B cell (primary cell): ENCODE measurements around the gene SGCD. TPM values are rescaled to one million over a fixed set of nuclear protein-coding genes. Genes with fewer than 3 reads are reported as not detected.

Source experiments
- ATAC-seq: fragments of 200-7000 bp; cut with Tn5 transposase; one replicate; pipeline ENCODE4 v1.10.0; 2021; ENCODE audit warnings: low read depth, mild to moderate bottlenecking, moderate number of reproducible peaks, moderate library complexity
- CTCF ChIA-PET: fragments of 350-600 bp; sonication (Branson Sonifier 250); formaldehyde crosslinking; loops from one replicate; lab custom pipeline; 2021; ENCODE audit warnings: antibody characterized with exemption, inconsistent platforms; lab: Charles Lee
- POLR2A ChIA-PET: fragments of 350-600 bp; sonication (Branson Sonifier 250); formaldehyde crosslinking; loops from one replicate; lab custom pipeline; 2021; ENCODE audit warnings: antibody characterized with exemption; lab: Charles Lee
- DNase-seq: peaks from one replicate; pipeline ENCODE4 v3.0.0; 2013
- H2AFZ ChIP-seq: 2 replicates; pipeline ENCODE4 v1.6.1; 2012; ENCODE audit warnings: mild to moderate bottlenecking, low read depth, low read length; ENCODE audit not compliant: insufficient read depth, poor library complexity, severe bottlenecking
- H3K27ac ChIP-seq, 2 donors: 1 replicate in 1 of 2; 2 replicates in 1 of 2; pipeline ENCODE4 v1.5.1; 2012 to 2013; ENCODE audit warnings: low read length in 2 of 2, mild to moderate bottlenecking in 2 of 2, moderate library complexity in 1 of 2
- H3K27me3 ChIP-seq, 4 experiments: fragments of 200-600 bp in 1 of 4; sonication (generic) in 1 of 4; replicated peaks in 1 of 4; 1 replicate in 2 of 4; 2 replicates in 2 of 4; pipeline versions ENCODE4 v1.6.1 to v1.7.0; 2013 to 2016; ENCODE audit warnings: low read length in 3 of 4, mild to moderate bottlenecking in 2 of 4, mixed read lengths in 1 of 4, moderate library complexity in 1 of 4; ENCODE audit not compliant: insufficient read depth in 4 of 4, control insufficient read depth in 3 of 4; ENCODE audit errors: control extremely low read depth in 1 of 4
- H3K36me3 ChIP-seq, 2 experiments: replicated peaks in 1 of 2; 1 replicate in 1 of 2; 2 replicates in 1 of 2; pipeline versions ENCODE4 v1.6.1 to v1.7.1; 2013; ENCODE audit warnings: low read length in 1 of 2; ENCODE audit not compliant: insufficient read depth in 2 of 2, control insufficient read depth in 1 of 2; ENCODE audit errors: control extremely low read depth in 1 of 2, extremely low read depth in 1 of 2
- H3K4me1 ChIP-seq, 2 donors: fragments of 200-600 bp in 1 of 2; sonication (generic) in 1 of 2; 1 replicate in 1 of 2; 2 replicates in 1 of 2; pipeline versions ENCODE4 v1.5.1 to v1.6.1; 2013 to 2017; ENCODE audit warnings: low read length in 2 of 2; ENCODE audit not compliant: control insufficient read depth in 2 of 2, insufficient read depth in 2 of 2
- H3K4me2 ChIP-seq: replicated peaks from 2 replicates; pipeline ENCODE3; 2012; ENCODE audit warnings: mild to moderate bottlenecking, low read depth, low read length; ENCODE audit not compliant: poor library complexity, severe bottlenecking
- H3K4me3 ChIP-seq, 5 experiments: fragments of 200-600 bp in 1 of 5; sonication (generic) in 1 of 5; 1 replicate in 3 of 5; 2 replicates in 2 of 5; pipeline versions ENCODE4 v1.5.1 to v1.7.0; 2011 to 2016; ENCODE audit warnings: low read length in 4 of 5, mild to moderate bottlenecking in 4 of 5, low read depth in 2 of 5, control low read depth in 1 of 5, moderate library complexity in 1 of 5; ENCODE audit not compliant: insufficient read depth in 1 of 5; ENCODE audit errors: control extremely low read depth in 1 of 5, extremely low read depth in 1 of 5
- H3K79me2 ChIP-seq: fragments of 200-600 bp; sonication (generic); one replicate; pipeline ENCODE4 v1.6.0; 2016; ENCODE audit warnings: low read length; ENCODE audit not compliant: control insufficient read depth, insufficient read depth
- H3K9ac ChIP-seq: fragments of 200-600 bp; sonication (generic); 2 replicates; pipeline ENCODE4 v1.6.1; 2017; ENCODE audit warnings: mild to moderate bottlenecking, low read length, moderate library complexity
- H3K9me3 ChIP-seq, 3 donors: one replicate each; pipeline versions ENCODE4 v1.6.1 to v1.7.1; 2013; ENCODE audit warnings: low read length in 2 of 3; ENCODE audit not compliant: control insufficient read depth in 2 of 3, insufficient read depth in 1 of 3; ENCODE audit errors: control extremely low read depth in 1 of 3
- H4K20me1 ChIP-seq: 2 replicates; pipeline ENCODE4 v1.6.0; 2012; ENCODE audit warnings: mild to moderate bottlenecking, low read length; ENCODE audit not compliant: insufficient read depth, control insufficient read depth, poor library complexity, severe bottlenecking
- H3K27ac Mint-ChIP-seq: one replicate; pipeline ENCODE4 v1.8.0; 2021; ENCODE audit warnings: mixed read lengths
- H3K27me3 Mint-ChIP-seq: one replicate; pipeline ENCODE4 v1.8.0; 2021; ENCODE audit warnings: mixed read lengths
- H3K4me1 Mint-ChIP-seq: one replicate; pipeline ENCODE4 v1.8.0; 2021; ENCODE audit warnings: mixed read lengths
- H3K4me3 Mint-ChIP-seq: one replicate; pipeline ENCODE4 v1.8.0; 2021; ENCODE audit warnings: mixed read lengths
- H3K9me3 Mint-ChIP-seq: one replicate; pipeline ENCODE4 v1.8.0; 2022; ENCODE audit warnings: mixed read lengths; ENCODE audit not compliant: insufficient read depth
- EZH2 ChIP-seq: IDR thresholded peaks from 2 replicates; pipeline ENCODE4 v1.6.1; 2012; ENCODE audit warnings: borderline replicate concordance, low read depth, mild to moderate bottlenecking, moderate library complexity, low read length; ENCODE audit not compliant: insufficient read depth, poor library complexity, severe bottlenecking
- WGBS: methylation state at CpG from one replicate; pipeline ENCODE4 v1.1.5; 2013; ENCODE audit warnings: missing lambda C conversion rate; ENCODE audit not compliant: insufficient coverage; 5-methylcytosine and 5-hydroxymethylcytosine counted together
- intact Hi-C: fragments of 100-400 bp; cut with micrococcal nuclease; formaldehyde crosslinking; loops from one replicate; pipeline ENCODE4 v1.10.0; 2022
- polyA plus RNA-seq: library from polyadenylated mRNA; depleted of rRNA; stranded (reverse); fragments of >200 nt; gene quantifications from 2 replicates; pipeline ENCODE4 v1.2.3, GENCODE V29; 2012
- total RNA-seq, 2 donors: library from RNA; stranded (reverse); fragments of 120-200 nt in 1 of 2; gene quantifications; 1 replicate in 1 of 2; 2 replicates in 1 of 2; pipeline versions ENCODE4 v1.2.3 to v1.2.4, GENCODE V29; 2013 to 2022
- TF ChIP-seq, protein P1 (sequence below): fragments of 200-600 bp; IDR thresholded peaks from one replicate; pipeline ENCODE4 v1.8.0; 2022; ENCODE audit warnings: antibody characterized with exemption, mild to moderate bottlenecking

SGCD gene
- total and polyA plus RNA-seq, 2 donors (not counting 1 experiment from before 2014, with no cell fraction given) = not detected

DNA sequence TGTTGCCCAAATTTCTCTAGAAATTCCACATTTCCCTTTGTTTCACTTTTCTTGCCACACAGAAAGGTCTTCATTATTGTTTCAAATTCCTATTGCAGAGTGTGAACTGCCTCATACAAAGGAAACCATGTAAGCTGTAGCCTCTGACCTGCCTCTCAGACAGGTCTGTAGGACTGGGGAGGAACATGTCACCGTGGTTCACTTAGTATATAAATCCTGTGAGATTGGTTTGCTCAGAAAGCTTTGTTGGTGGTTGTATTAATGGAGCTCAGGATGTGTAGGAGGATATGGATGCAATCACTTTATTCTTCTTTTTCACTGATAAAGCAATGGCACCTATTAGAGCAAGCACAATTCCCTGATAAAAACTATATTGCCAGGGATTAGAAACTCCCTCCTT lies 4.2 kb downstream of the SGCD start:
- intact Hi-C loops = no loop called here
- no CpG with 5 or more reads among the region's 1 CpG for WGBS
- no peak overlapping the region for H3K27ac Mint-ChIP-seq
- ATAC-seq (no peak), DNase-seq (no peak)
- ChIA-PET POLR2A (no interaction called here), CTCF (no interaction called here)
- H3K79me2 ChIP-seq = no peaks in the 10 kb centered on the region
- no peaks in the 10 kb centered on the region for H3K27me3 ChIP-seq
- H2AFZ ChIP-seq = no peak overlapping the region
- H3K4me1 Mint-ChIP-seq = no peaks in the 10 kb centered on the region
- H4K20me1 ChIP-seq = no peaks in the 10 kb centered on the region
- no peaks in the 10 kb centered on the region for H3K4me1 ChIP-seq
- no peaks in the 10 kb centered on the region for H3K9me3 ChIP-seq
- no peaks in the 10 kb centered on the region for H3K36me3 ChIP-seq
- H3K4me3 Mint-ChIP-seq = no peak overlapping the region
- TF ChIP-seq EZH2 = no peak
- TF ChIP-seq, protein P1, sequence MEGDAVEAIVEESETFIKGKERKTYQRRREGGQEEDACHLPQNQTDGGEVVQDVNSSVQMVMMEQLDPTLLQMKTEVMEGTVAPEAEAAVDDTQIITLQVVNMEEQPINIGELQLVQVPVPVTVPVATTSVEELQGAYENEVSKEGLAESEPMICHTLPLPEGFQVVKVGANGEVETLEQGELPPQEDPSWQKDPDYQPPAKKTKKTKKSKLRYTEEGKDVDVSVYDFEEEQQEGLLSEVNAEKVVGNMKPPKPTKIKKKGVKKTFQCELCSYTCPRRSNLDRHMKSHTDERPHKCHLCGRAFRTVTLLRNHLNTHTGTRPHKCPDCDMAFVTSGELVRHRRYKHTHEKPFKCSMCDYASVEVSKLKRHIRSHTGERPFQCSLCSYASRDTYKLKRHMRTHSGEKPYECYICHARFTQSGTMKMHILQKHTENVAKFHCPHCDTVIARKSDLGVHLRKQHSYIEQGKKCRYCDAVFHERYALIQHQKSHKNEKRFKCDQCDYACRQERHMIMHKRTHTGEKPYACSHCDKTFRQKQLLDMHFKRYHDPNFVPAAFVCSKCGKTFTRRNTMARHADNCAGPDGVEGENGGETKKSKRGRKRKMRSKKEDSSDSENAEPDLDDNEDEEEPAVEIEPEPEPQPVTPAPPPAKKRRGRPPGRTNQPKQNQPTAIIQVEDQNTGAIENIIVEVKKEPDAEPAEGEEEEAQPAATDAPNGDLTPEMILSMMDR = no peak
- H3K27me3 Mint-ChIP-seq = peaks cover 15% of the 10 kb centered on the region
- H3K27ac ChIP-seq = no peak overlapping the region
- H3K4me2 ChIP-seq = no peak overlapping the region
- H3K9ac ChIP-seq = no peak overlapping the region
- no peaks in the 10 kb centered on the region for H3K9me3 Mint-ChIP-seq
- no peak overlapping the region for H3K4me3 ChIP-seq

DNA sequence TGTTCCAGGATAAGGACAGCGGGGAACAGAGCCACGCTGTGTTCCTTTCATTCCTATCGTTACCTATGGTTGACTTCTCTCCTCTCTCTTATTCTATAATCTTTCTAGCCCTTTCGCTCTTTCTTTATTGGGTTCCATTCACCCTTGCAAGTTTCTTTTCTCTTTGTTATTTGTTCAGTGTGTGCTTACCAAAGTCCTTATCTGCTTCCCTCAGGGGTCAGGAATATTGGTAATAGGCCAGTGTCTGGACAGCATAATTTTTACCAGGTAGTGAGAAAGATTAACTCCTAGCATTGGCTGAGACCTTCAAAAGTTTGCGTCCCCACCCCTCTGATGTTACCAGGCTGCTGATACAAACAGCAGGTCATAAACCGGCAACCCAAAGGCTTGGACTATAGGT lies 4.9 kb downstream of the SGCD start:
- no peak overlapping the region for H3K27ac Mint-ChIP-seq
- no peaks in the 10 kb centered on the region for H3K9me3 Mint-ChIP-seq
- no peak overlapping the region for H3K9ac ChIP-seq
- H3K36me3 ChIP-seq = no peaks in the 10 kb centered on the region
- TF ChIP-seq, protein P1 = no peak
- TF ChIP-seq EZH2 = no peak
- no peak overlapping the region for H2AFZ ChIP-seq
- H3K4me3 Mint-ChIP-seq = no peak overlapping the region
- peaks cover 10% of the 10 kb centered on the region for H3K27me3 Mint-ChIP-seq
- H3K9me3 ChIP-seq = no peaks in the 10 kb centered on the region
- no peaks in the 10 kb centered on the region for H4K20me1 ChIP-seq
- no peaks in the 10 kb centered on the region for H3K4me1 ChIP-seq
- ChIA-PET CTCF (no interaction called here), POLR2A (no interaction called here)
- no peak overlapping the region for H3K4me3 ChIP-seq
- DNase-seq = no peak
- no peaks in the 10 kb centered on the region for H3K79me2 ChIP-seq
- H3K27me3 ChIP-seq = no peaks in the 10 kb centered on the region
- no peak for ATAC-seq
- no peaks in the 10 kb centered on the region for H3K4me1 Mint-ChIP-seq
- no peak overlapping the region for H3K27ac ChIP-seq
- WGBS = 100% methylated on average over 1 of the region's 6 CpGs
- intact Hi-C loops = no loop called here
- no peak overlapping the region for H3K4me2 ChIP-seq
